Left ventricle myocardium inferior (tissue), 1 donor: ENCODE measurements around the gene BCKDK. TPM values are rescaled to one million over a fixed set of nuclear protein-coding genes. Genes with fewer than 3 reads are reported as not detected.

Experiments used
- DNase-seq: peaks from one replicate; pipeline ENCODE4 v3.0.0-alpha.2; 2020
- H3K27ac ChIP-seq: fragments of 200-600 bp; replicated peaks from 2 replicates; pipeline ENCODE4 v1.8.0; 2021
- H3K27me3 ChIP-seq: fragments of 200-600 bp; 2 replicates; pipeline ENCODE4 v1.8.0; 2021; ENCODE audit warnings: low read depth
- H3K36me3 ChIP-seq: fragments of 200-600 bp; 2 replicates; pipeline ENCODE4 v1.8.0; 2021
- H3K4me1 ChIP-seq: fragments of 200-600 bp; 2 replicates; pipeline ENCODE4 v1.8.0; 2021
- H3K4me3 ChIP-seq: fragments of 200-600 bp; 2 replicates; pipeline ENCODE4 v1.8.0; 2021; ENCODE audit warnings: mild to moderate bottlenecking, moderate library complexity
- H3K9me3 ChIP-seq: fragments of 200-600 bp; replicated peaks from 2 replicates; pipeline ENCODE4 v1.8.0; 2021
- intact Hi-C: fragments of 100-400 bp; cut with micrococcal nuclease; formaldehyde crosslinking; loops from one replicate; pipeline ENCODE4 v1.11.0; 2022
- total RNA-seq: library from RNA; stranded (reverse); fragmentation: NEBNext Ultra II Directional; extraction: Animal tissue kit (Norgen Biotek cat#: 25700); gene quantifications from one replicate; pipeline ENCODE4 v1.2.1, GENCODE V29; 2021
- TF ChIP-seq, protein P1 (sequence below): fragments of 200-600 bp; IDR thresholded peaks from 2 replicates; pipeline ENCODE4 v1.8.0; 2021; ENCODE audit warnings: antibody characterized with exemption, mild to moderate bottlenecking, borderline replicate concordance
- donor health status: DM: no; HTN: yes; CAD: no; lungs with severe emphysema.

Gene BCKDK
- total RNA-seq, 1 donor from 2014 or later, result 75.9 TPM

GRCh38 chr16:31078597-31079341 lies 29.4 kb upstream of the BCKDK start:
- peaks cover 37% of the 10 kb centered on the region for H3K4me1 ChIP-seq
- H3K27ac ChIP-seq, result no peak overlapping the region
- no peak overlapping the region for H3K4me3 ChIP-seq
- no peaks in the 10 kb centered on the region for H3K9me3 ChIP-seq
- intact Hi-C loops, result no loop called here
- TF ChIP-seq, protein P1, sequence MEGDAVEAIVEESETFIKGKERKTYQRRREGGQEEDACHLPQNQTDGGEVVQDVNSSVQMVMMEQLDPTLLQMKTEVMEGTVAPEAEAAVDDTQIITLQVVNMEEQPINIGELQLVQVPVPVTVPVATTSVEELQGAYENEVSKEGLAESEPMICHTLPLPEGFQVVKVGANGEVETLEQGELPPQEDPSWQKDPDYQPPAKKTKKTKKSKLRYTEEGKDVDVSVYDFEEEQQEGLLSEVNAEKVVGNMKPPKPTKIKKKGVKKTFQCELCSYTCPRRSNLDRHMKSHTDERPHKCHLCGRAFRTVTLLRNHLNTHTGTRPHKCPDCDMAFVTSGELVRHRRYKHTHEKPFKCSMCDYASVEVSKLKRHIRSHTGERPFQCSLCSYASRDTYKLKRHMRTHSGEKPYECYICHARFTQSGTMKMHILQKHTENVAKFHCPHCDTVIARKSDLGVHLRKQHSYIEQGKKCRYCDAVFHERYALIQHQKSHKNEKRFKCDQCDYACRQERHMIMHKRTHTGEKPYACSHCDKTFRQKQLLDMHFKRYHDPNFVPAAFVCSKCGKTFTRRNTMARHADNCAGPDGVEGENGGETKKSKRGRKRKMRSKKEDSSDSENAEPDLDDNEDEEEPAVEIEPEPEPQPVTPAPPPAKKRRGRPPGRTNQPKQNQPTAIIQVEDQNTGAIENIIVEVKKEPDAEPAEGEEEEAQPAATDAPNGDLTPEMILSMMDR, result no peak
- no peaks in the 10 kb centered on the region for H3K27me3 ChIP-seq
- H3K36me3 ChIP-seq, result peaks cover 76% of the 10 kb centered on the region
- no peak for DNase-seq

GRCh38 chr16:31079342-31079944 lies 28.7 kb upstream of the BCKDK start:
- H3K4me3 ChIP-seq, result no peak overlapping the region
- H3K9me3 ChIP-seq, result no peaks in the 10 kb centered on the region
- no peak overlapping the region for H3K27ac ChIP-seq
- intact Hi-C loops, result no loop called here
- H3K36me3 ChIP-seq, result peaks cover 83% of the 10 kb centered on the region
- TF ChIP-seq, protein P1, result no peak
- no peaks in the 10 kb centered on the region for H3K27me3 ChIP-seq
- DNase-seq, result no peak
- H3K4me1 ChIP-seq, result peaks cover 34% of the 10 kb centered on the region

- Histone ChIP-seq H3K4me3 (no peak overlapping the region), H3K27ac (no peak overlapping the region), H3K36me3 (peaks cover 87% of the 10 kb centered on the region), H3K4me1 (peaks cover 27% of the 10 kb centered on the region), H3K27me3 (no peaks in the 10 kb centered on the region), H3K9me3 (no peaks in the 10 kb centered on the region)
- intact Hi-C loops, result no loop called here
- DNase-seq, result no peak
- TF ChIP-seq, protein P1, result no peak
These were observed 28.1 kb upstream of the BCKDK start for GRCh38 chr16:31080035-31080629.

- H3K27me3 ChIP-seq, result no peaks in the 10 kb centered on the region
- H3K36me3 ChIP-seq, result peaks cover 92% of the 10 kb centered on the region
- no peak overlapping the region for H3K27ac ChIP-seq
- peaks cover 20% of the 10 kb centered on the region for H3K4me1 ChIP-seq
- DNase-seq, result no peak
- H3K4me3 ChIP-seq, result no peak overlapping the region
- TF ChIP-seq, protein P1, result no peak
- H3K9me3 ChIP-seq, result no peaks in the 10 kb centered on the region
- intact Hi-C loops, result no loop called here
These were observed 27.3 kb upstream of the BCKDK start for GRCh38 chr16:31080756-31081419.
